ENCODE measurements around the gene GFPT1. TPM values are rescaled to one million over a fixed set of nuclear protein-coding genes. Genes with fewer than 3 reads are reported as not detected.
"Not testable (repeated sequence)": the region's sequence is repeated elsewhere in the genome, so short reads cannot be mapped to it uniquely, and the experiment has no call there.

Gene GFPT1
- total RNA-seq, 4 donors from 2014 or later: 15.3 to 40.4 (median 28.2) TPM

DNA sequence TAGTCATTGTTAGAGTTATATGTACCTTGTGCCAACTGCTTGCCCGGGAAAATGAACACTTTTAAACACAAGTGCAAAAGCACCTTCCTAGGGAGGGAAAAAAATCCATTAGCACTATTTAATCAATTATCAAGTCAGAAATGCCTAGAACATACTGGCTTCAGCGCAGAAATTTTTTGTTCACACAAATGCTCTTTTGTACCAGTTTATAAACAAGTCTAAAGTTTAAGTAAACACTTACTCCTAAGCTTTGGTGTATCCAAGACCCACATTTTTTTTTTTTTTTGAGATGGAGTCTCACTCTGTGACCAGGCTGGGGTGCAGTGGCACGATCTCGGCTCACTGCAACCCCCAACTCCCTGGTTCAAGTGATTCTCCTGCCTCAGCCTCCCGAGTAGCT is 30.6 kb downstream of the GFPT1 start:
- Histone ChIP-seq H3K27me3 (no peaks in the 10 kb centered on the region), H3K27ac (peak overlapping the region in 2 of 4 donors; percentile 22 to 25), H3K4me1 (peaks cover 0 to 19% (median 0%) of the 10 kb centered on the region in 3 donors), H3K36me3 (peaks cover 2 to 90% of the 10 kb centered on the region in 2 donors), H3K4me3 (no peak overlapping the region), H3K9me3 (no peaks in the 10 kb centered on the region)
- ATAC-seq: no peak
- WGBS, 2 donors (ENCODE audit: low coverage in 1 of 2): 52 to 53% methylated on average over 4 to 5 of the region's 5 CpGs
- TF ChIP-seq CTCF (IDR thresholded peaks at IDR 0.05) (no peak), EP300 (IDR thresholded peaks at IDR 0.05) (no peak), POLR2A (IDR thresholded peaks at IDR 0.05) (no peak), POLR2AphosphoS5 (IDR thresholded peaks at IDR 0.05) (no peak)

- 62 to 67% methylated on average over 3 of the region's 3 CpGs for WGBS, 2 donors (ENCODE audit: low coverage in 1 of 2)
- not testable (repeated sequence) for H3K4me3 ChIP-seq, ATAC-seq, H3K9me3 ChIP-seq, H3K27me3 ChIP-seq, H3K27ac ChIP-seq
- H3K36me3 ChIP-seq: peaks cover 2 to 84% of the 10 kb centered on the region in 2 donors
- H3K4me1 ChIP-seq: peaks cover 0 to 19% (median 0%) of the 10 kb centered on the region in 3 donors
Measured at GRCh38 chr2:69354976-69355375, 32.1 kb downstream of the GFPT1 start.

DNA sequence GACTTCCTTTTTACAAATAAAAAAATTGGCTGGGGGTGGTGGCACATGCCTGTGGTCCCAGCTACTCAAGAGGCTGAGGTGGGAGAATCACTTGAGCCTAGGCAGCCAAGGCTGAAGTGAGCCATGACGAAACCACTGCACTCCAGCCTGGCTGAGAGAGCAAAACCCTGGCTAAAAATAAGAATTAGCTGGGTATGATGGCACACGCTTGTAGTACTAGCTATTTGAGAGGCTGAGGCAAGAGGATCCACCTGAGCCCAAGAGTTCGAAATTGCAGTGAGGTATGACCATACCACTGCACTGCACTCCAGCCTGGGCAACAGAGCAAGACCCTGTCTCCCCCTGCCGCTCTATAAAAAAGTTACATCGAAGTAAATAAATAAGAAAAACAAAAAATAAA is 33.7 kb downstream of the GFPT1 start:
- Histone ChIP-seq H3K4me3 (no peak overlapping the region), H3K9me3 (no peaks in the 10 kb centered on the region), H3K4me1 (peaks cover 0 to 19% (median 0%) of the 10 kb centered on the region in 3 donors), H3K27ac (no peak overlapping the region), H3K36me3 (peaks cover 2 to 84% of the 10 kb centered on the region in 2 donors), H3K27me3 (no peaks in the 10 kb centered on the region)
- ATAC-seq: no peak
- TF ChIP-seq EP300 (IDR thresholded peaks at IDR 0.05): no peak
- no peak for TF ChIP-seq POLR2A (IDR thresholded peaks at IDR 0.05)
- no peak for TF ChIP-seq CTCF (IDR thresholded peaks at IDR 0.05)
- TF ChIP-seq POLR2AphosphoS5 (IDR thresholded peaks at IDR 0.05): no peak
- WGBS, 2 donors (ENCODE audit: low coverage in 1 of 2): 100% methylated on average over 1 to 4 of the region's 5 CpGs

DNA sequence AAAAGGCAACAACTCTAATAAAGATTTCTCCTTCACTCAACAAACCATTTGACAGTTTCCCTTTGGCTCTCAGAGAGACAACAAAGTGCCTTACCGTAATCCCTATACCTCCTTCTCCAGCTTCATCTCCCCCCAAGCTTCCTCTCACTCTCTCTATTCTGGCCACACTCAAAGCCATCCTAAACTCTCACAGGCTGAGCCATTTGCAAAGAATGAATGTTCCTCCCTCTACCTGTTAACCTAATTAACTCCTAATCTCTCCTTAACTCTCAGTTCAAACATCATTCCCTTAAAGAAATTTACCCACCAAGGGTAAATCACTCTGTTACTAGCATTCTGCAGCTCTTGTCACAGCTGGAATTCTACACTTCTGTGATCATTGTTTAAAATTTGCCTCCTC is 38.2 kb downstream of the GFPT1 start:
- 80 to 100% methylated on average over 1 of the region's 1 CpG for WGBS, 2 donors (ENCODE audit: low coverage in 1 of 2)
- no peaks in the 10 kb centered on the region for H3K9me3 ChIP-seq
- no peak for ATAC-seq
- H3K36me3 ChIP-seq: peaks cover 4 to 92% of the 10 kb centered on the region in 2 donors
- no peak overlapping the region for H3K4me3 ChIP-seq
- TF ChIP-seq POLR2AphosphoS5 (IDR thresholded peaks at IDR 0.05) (no peak), EP300 (IDR thresholded peaks at IDR 0.05) (no peak), CTCF (IDR thresholded peaks at IDR 0.05) (no peak), POLR2A (IDR thresholded peaks at IDR 0.05) (no peak)
- H3K27me3 ChIP-seq: no peaks in the 10 kb centered on the region
- no peak overlapping the region for H3K27ac ChIP-seq
- no peaks in the 10 kb centered on the region for H3K4me1 ChIP-seq

DNA sequence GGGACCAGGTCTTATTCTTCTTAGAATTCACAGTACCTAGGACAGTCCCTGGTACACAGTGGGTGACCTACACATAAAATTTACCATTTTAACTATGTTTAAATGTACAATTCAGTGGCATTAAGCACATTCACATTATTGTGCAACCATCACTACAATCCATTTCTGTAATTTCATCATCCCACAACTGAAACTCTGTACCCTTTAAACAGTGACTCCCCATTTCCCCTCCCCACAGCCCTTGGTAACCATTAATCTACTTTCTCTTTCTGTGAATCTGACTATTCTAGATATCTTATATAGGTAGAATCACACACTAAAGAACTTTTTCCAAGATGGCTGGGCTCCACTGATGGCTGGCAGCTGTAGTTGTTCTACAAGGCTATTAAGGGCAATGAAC is 41.6 kb downstream of the GFPT1 start:
- no peak overlapping the region for H3K4me3 ChIP-seq
- no peaks in the 10 kb centered on the region for H3K27me3 ChIP-seq
- H3K27ac ChIP-seq: no peak overlapping the region
- H3K4me1 ChIP-seq: peaks cover 0 to 4% (median 0%) of the 10 kb centered on the region in 3 donors
- H3K36me3 ChIP-seq: peaks cover 4 to 97% of the 10 kb centered on the region in 2 donors
- H3K9me3 ChIP-seq: no peaks in the 10 kb centered on the region
- TF ChIP-seq EP300 (IDR thresholded peaks at IDR 0.05) (no peak), CTCF (IDR thresholded peaks at IDR 0.05) (no peak), POLR2A (IDR thresholded peaks at IDR 0.05) (no peak), POLR2AphosphoS5 (IDR thresholded peaks at IDR 0.05) (no peak)
- ATAC-seq: no peak
